ENCODE data around the gene AGAP2.
A peak's percentile ranks its signal among the peaks of the same experiment; 100 is the strongest.
"Not testable (repeated sequence)": the region's sequence is repeated elsewhere in the genome, so short reads cannot be mapped to it uniquely, and the experiment has no call there.

Gene AGAP2

GRCh38 chr12:57775563-57776246, 37.2 kb upstream of the AGAP2 start:
- in situ Hi-C loops (cut with MboI; ENCODE audit: low sequenced_read_pairs, unreplicated experiment) = no loop called here

GRCh38 chr12:57775044-57775443, 36.5 kb upstream of the AGAP2 start:
- no peak for TF ChIP-seq CTCF (IDR thresholded peaks at IDR 0.05; ENCODE audit: borderline replicate concordance, control extremely low read depth, extremely low read depth, insufficient read depth, missing control alignments)
- in situ Hi-C loops (cut with MboI; ENCODE audit: low sequenced_read_pairs, unreplicated experiment) = no loop called here

More at GRCh38 chr12:57775563-57776246, 37.2 kb upstream of the AGAP2 start:
- TF ChIP-seq CTCF (IDR thresholded peaks at IDR 0.05; ENCODE audit: borderline replicate concordance, control extremely low read depth, extremely low read depth, insufficient read depth, missing control alignments) = no peak
- no peak for DNase-seq (ENCODE audit: low spot score)

GRCh38 chr12:57774634-57775033, 36.1 kb upstream of the AGAP2 start:
- DNase-seq (ENCODE audit: low spot score); in situ Hi-C loops (cut with MboI; ENCODE audit: low sequenced_read_pairs, unreplicated experiment): not testable (repeated sequence)

More at GRCh38 chr12:57775044-57775443, 36.5 kb upstream of the AGAP2 start:
- DNase-seq (ENCODE audit: low spot score) = no peak

- peak; percentile 51 for DNase-seq (ENCODE audit: low spot score)
- no peak for TF ChIP-seq CTCF (IDR thresholded peaks at IDR 0.05; ENCODE audit: borderline replicate concordance, control extremely low read depth, extremely low read depth, insufficient read depth, missing control alignments)
- in situ Hi-C loops (cut with MboI; ENCODE audit: low sequenced_read_pairs, unreplicated experiment) = no loop called here
Measured at GRCh38 chr12:57772429-57773322, 34.1 kb upstream of the AGAP2 start, which contains the start of gene EEF1AKMT3. Gene EEF1AKMT3, plus strand, starts transcription at chr12:57772614. Its CDS starts 111 bp downstream, at chr12:57772725.

- TF ChIP-seq CTCF (IDR thresholded peaks at IDR 0.05; ENCODE audit: borderline replicate concordance, control extremely low read depth, extremely low read depth, insufficient read depth, missing control alignments) = no peak
- in situ Hi-C loops (cut with MboI; ENCODE audit: low sequenced_read_pairs, unreplicated experiment) = no loop called here
- DNase-seq (ENCODE audit: low spot score) = peak; percentile 96
Measured at GRCh38 chr12:57771873-57772428, 33.4 kb upstream of the AGAP2 start, which contains the start of gene METTL1. Gene METTL1, minus strand, starts transcription at chr12:57772105. Its CDS starts 22 bp downstream, at chr12:57772083.

GRCh38 chr12:57771236-57771872, 32.8 kb upstream of the AGAP2 start:
- TF ChIP-seq CTCF (IDR thresholded peaks at IDR 0.05; ENCODE audit: borderline replicate concordance, control extremely low read depth, extremely low read depth, insufficient read depth, missing control alignments) = no peak
- in situ Hi-C loops (cut with MboI; ENCODE audit: low sequenced_read_pairs, unreplicated experiment) = no loop called here
- peak; percentile 90 for DNase-seq (ENCODE audit: low spot score)

Data from GM13976 (cell line).